Body of pancreas (tissue), 4 donors: ENCODE measurements around the gene NMNAT1. TPM values are rescaled to one million over a fixed set of nuclear protein-coding genes. Genes with fewer than 3 reads are reported as not detected.

Source experiments
- ATAC-seq: fragments of 150-250 bp; one replicate; pipeline ENCODE4 v1.9.1; 2016
- DNase-seq, 4 donors: peaks; one replicate each; pipeline ENCODE4 v3.0.0-alpha.2; 2019
- H3K27ac ChIP-seq, 4 donors: fragments of 200-600 bp; sonication (generic); 1 replicate in 3 of 4; 2 replicates in 1 of 4; pipeline versions ENCODE4 v1.5.1 to v1.6.1; 2016 to 2019; ENCODE audit warnings: mild to moderate bottlenecking in 1 of 4, mixed read lengths in 1 of 4, moderate library complexity in 1 of 4
- H3K27me3 ChIP-seq, 2 donors: fragments of 200-600 bp; sonication (generic); one replicate each; pipeline ENCODE4 v1.6.0; 2016; ENCODE audit warnings: mild to moderate bottlenecking in 1 of 2
- H3K36me3 ChIP-seq, 2 donors: fragments of 200-600 bp; sonication (generic); replicated peaks in 1 of 2; 2 replicates each; pipeline ENCODE4 v1.5.1; 2016; ENCODE audit warnings: low read depth in 2 of 2; ENCODE audit not compliant: insufficient read depth in 1 of 2
- H3K4me1 ChIP-seq: fragments of 200-600 bp; sonication (generic); one replicate; pipeline ENCODE4 v1.6.0; 2016
- H3K4me3 ChIP-seq, 2 donors: fragments of 200-600 bp; sonication (generic); 1 replicate in 1 of 2; 2 replicates in 1 of 2; pipeline ENCODE4 v1.5.1; 2016 to 2019
- H3K9me3 ChIP-seq, 3 donors: fragments of 200-600 bp; sonication (generic); 1 replicate in 2 of 3; 2 replicates in 1 of 3; pipeline ENCODE4 v1.5.1; 2016
- POLR2A ChIP-seq, 3 donors: fragments of 450-650 bp; IDR thresholded peaks; one replicate each; pipeline ENCODE4 v1.6.1; 2016; ENCODE audit warnings: antibody characterized with exemption in 3 of 3, mild to moderate bottlenecking in 2 of 3
- WGBS, 2 donors: methylation state at CpG; one replicate each; pipeline ENCODE4 v1.1.5; 2017; 5-methylcytosine and 5-hydroxymethylcytosine counted together
- intact Hi-C: fragments of 100-400 bp; cut with DNase I; formaldehyde crosslinking; loops from one replicate; pipeline ENCODE4 v1.15.1; 2023
- microRNA-seq, 2 donors: library from miRNA; unstranded; fragments of <30 nt; microRNA quantifications; one replicate each; pipeline ENCODE4, GENCODE V29; 2016; ENCODE audit warnings: borderline number of aligned reads in 2 of 2, borderline replicate concordance in 2 of 2
- small RNA-seq: library from RNA; depleted of rRNA; stranded (forward); fragments of <200 nt; gene quantifications from one replicate; pipeline ENCODE3, GENCODE V24; 2016
- total RNA-seq, 2 donors: library from RNA; depleted of rRNA; stranded (reverse); fragments of >200 nt; gene quantifications; one replicate each; pipeline ENCODE4 v1.1.0, GENCODE V29; 2016
- TF ChIP-seq, protein P1 (sequence below), 7 experiments: fragments of 450-650 bp in 4 of 7; fragments of 200-600 bp in 3 of 7; sonication (generic) in 3 of 7; IDR thresholded peaks; one replicate each; pipeline ENCODE4 v1.5.1; 2016 to 2019; ENCODE audit warnings: antibody characterized with exemption in 7 of 7

NMNAT1 gene
- total RNA-seq, 2 donors from 2014 or later = 3.6 to 5.2 TPM

- no peak for ATAC-seq
- 90 to 92% methylated on average over 3 of the region's 3 CpGs for WGBS, 2 donors
- Histone ChIP-seq H3K4me3 (no peak overlapping the region), H3K4me1 (peaks cover 30% of the 10 kb centered on the region), H3K36me3 (no peaks in the 10 kb centered on the region), H3K27ac (no peak overlapping the region), H3K27me3 (no peaks in the 10 kb centered on the region), H3K9me3 (no peaks in the 10 kb centered on the region)
- TF ChIP-seq, protein P1, sequence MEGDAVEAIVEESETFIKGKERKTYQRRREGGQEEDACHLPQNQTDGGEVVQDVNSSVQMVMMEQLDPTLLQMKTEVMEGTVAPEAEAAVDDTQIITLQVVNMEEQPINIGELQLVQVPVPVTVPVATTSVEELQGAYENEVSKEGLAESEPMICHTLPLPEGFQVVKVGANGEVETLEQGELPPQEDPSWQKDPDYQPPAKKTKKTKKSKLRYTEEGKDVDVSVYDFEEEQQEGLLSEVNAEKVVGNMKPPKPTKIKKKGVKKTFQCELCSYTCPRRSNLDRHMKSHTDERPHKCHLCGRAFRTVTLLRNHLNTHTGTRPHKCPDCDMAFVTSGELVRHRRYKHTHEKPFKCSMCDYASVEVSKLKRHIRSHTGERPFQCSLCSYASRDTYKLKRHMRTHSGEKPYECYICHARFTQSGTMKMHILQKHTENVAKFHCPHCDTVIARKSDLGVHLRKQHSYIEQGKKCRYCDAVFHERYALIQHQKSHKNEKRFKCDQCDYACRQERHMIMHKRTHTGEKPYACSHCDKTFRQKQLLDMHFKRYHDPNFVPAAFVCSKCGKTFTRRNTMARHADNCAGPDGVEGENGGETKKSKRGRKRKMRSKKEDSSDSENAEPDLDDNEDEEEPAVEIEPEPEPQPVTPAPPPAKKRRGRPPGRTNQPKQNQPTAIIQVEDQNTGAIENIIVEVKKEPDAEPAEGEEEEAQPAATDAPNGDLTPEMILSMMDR (IDR thresholded peaks at IDR 0.05) = no peak
- TF ChIP-seq POLR2A (IDR thresholded peaks at IDR 0.05) = no peak
- DNase-seq = no peak
- intact Hi-C loops = no loop called here
These were observed 88.2 kb downstream of the NMNAT1 start for GRCh38 chr1:10031461-10031860.

DNA sequence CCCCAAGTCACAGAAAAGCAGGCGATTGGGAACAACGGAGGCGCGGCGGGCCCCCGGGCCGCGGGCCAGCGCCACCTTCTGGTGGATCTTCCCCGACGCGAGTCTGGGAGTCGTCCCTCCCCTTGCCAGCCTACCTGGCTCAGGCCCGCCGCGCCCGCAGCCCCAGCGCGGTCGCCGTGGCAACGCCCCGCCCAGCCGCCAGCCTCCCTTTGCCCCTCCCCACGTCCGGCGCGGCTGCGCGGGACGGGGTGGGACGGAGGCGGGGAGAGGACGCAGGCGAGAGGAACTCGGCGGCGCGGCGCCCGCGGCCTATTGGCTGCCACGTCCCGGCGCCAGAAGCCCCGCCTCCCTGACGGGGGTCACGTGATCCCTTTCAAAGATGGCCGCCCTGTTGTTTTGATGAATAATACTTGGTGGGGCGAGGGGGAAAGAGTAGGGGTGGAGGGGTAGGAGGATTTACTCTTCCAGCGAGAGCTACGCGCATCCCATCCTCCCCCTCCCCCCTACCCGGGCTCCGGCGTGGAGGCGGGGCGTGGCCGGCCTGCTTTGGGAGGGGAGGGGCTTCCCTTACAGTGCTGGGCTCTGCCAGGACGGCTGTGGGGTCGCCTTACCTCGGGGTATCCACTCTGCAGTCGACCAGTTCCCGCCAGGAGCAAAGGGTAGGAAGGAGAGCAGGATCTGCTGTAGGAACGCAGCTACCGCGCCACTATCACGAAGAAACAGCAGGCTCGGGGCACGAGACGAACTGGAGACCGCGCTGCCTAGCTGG lies 89.5 kb downstream of the NMNAT1 start, which contains the start of gene UBE4B:
Gene UBE4B (plus strand): TSS at position 369 of the 769 bp plus-strand sequence. CDS start 713 bp downstream, outside the sequence.
- H3K9me3 ChIP-seq = no peaks in the 10 kb centered on the region
- no peaks in the 10 kb centered on the region for H3K27me3 ChIP-seq
- peak within 1 kb of the TSS; percentile 77 to 93 (median 92) for H3K27ac ChIP-seq
- ATAC-seq (peak; percentile 99), DNase-seq (peak; percentile 98 to 99 (median 98))
- H3K4me1 ChIP-seq = peaks cover 30% of the 10 kb centered on the region
- intact Hi-C loops = no loop called here
- TF ChIP-seq, protein P1 (IDR thresholded peaks at IDR 0.05) = peak; percentile 84 to 98 (median 91)
- TF ChIP-seq POLR2A (IDR thresholded peaks at IDR 0.05) = peak in 2 of 3 donors; percentile 70 to 72
- 0 to 1% methylated on average over 21 to 70 of the region's 73 CpGs for WGBS, 2 donors
- peaks cover 0 to 2% of the 10 kb centered on the region in 2 donors for H3K36me3 ChIP-seq
- H3K4me3 ChIP-seq = peak within 1 kb of the TSS; percentile 74 to 84

DNA sequence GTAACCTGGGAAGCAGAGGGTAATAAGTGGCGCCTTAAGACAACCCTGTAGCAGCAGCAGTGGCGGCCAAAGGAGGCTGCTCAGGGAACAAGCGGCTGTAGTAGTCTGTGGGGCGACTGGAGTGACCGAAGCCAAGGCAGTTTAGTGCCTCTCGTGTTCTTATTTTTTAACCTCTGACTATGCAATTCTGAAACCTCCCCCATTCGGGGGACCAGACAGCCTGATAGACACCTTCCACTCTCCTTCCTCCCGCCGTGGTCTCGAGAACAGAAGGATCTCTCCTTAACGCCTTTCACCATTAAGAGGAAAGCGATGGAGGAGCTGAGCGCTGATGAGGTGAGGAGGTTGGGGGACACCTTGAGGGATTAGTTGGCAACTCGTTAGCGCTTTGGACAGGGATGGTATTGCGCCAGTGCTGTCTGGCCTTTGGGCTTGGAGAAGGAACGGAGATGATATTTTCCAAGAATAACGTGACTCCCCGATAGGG lies 90.1 kb downstream of the NMNAT1 start:
- peaks cover 35% of the 10 kb centered on the region for H3K4me1 ChIP-seq
- peak overlapping the region; percentile 74 to 84 for H3K4me3 ChIP-seq
- 0 to 1% methylated on average over 13 to 19 of the region's 19 CpGs for WGBS, 2 donors
- ATAC-seq = peak; percentile 33
- peak overlapping the region; percentile 77 to 93 (median 92) for H3K27ac ChIP-seq
- H3K9me3 ChIP-seq = no peaks in the 10 kb centered on the region
- no peaks in the 10 kb centered on the region for H3K27me3 ChIP-seq
- peaks cover 0 to 2% of the 10 kb centered on the region in 2 donors for H3K36me3 ChIP-seq
- TF ChIP-seq, protein P1 (IDR thresholded peaks at IDR 0.05) = no peak
- peak in 2 of 3 donors; percentile 9 to 11 for TF ChIP-seq POLR2A (IDR thresholded peaks at IDR 0.05)
- DNase-seq = peak in 3 of 4 donors; percentile 23 to 56 (median 23)
- intact Hi-C loops = no loop called here

Small RNA genes within 50 kb of the gene (microRNA-seq; reads per million reads assigned to microRNA genes)
- gene MIR5697 = 0 to 1.3 reads per million in 2 donors

Small RNA genes within 50 kb of the gene (small RNA-seq; reads per million reads assigned to genes)
- gene MIR5697 = not detected

Other genes starting within 250 kb of the NMNAT1 start
- gene CLSTN1, start 119.5 kb upstream of the NMNAT1 start, total RNA-seq = 10 to 100 TPM; 60.2 to 64.6 TPM
- gene CTNNBIP1, start 33.2 kb upstream of the NMNAT1 start, total RNA-seq = 10 to 100 TPM; 20.1 to 24.6 TPM
- 10 to 100 TPM in 1 of 2 donors, 1 to 10 TPM in 1; 8.6 to 20.2 TPM for gene LZIC, start 84 bp upstream of the NMNAT1 start, total RNA-seq
- gene RBP7, start 53.8 kb downstream of the NMNAT1 start, total RNA-seq = 10 to 100 TPM in 1 of 2 donors, 1 to 10 TPM in 1; 7.5 to 46.8 TPM
- 10 to 100 TPM; 43.8 to 57.0 TPM for gene UBE4B, start 89.5 kb downstream of the NMNAT1 start, total RNA-seq